Suppressor macrophage (primary cell): ENCODE results near the gene NPRL2.
A peak's percentile ranks its signal among the peaks of the same experiment; 100 is the strongest.

Experiments used
- DNase-seq, 4 experiments: peaks; one replicate each; pipeline ENCODE4 v3.0.0-alpha.2; 2020 to 2022

Gene NPRL2

GRCh38 chr3:50303013-50303815 is 47.4 kb downstream of the NPRL2 start, which contains the start of gene HYAL1:
TSS of gene HYAL1 (minus strand) at chr3:50303574. CDS start at chr3:50302956, 618 bp downstream.
- DNase-seq = peak in 1 of 4 experiments; percentile 26

GRCh38 chr3:50302095-50303012 is 48.2 kb downstream of the NPRL2 start:
- DNase-seq = no peak

GRCh38 chr3:50300681-50301254 is 49.8 kb downstream of the NPRL2 start:
- no peak for DNase-seq

- DNase-seq = peak; percentile 88 to 94 (median 91)
Observed at GRCh38 chr3:50299929-50300680, 50.5 kb downstream of the NPRL2 start.

- DNase-seq = no peak
Observed at GRCh38 chr3:50299638-50299928, 51.0 kb downstream of the NPRL2 start.

- DNase-seq = peak; percentile 99 to 100 (median 100)
Observed at GRCh38 chr3:50298836-50299637, 51.5 kb downstream of the NPRL2 start, which contains the start of the genes HYAL3 and NAA80. TSS of gene HYAL3 (minus strand) at chr3:50299405. CDS start at chr3:50295602, 3,803 bp downstream. TSS of gene NAA80 (minus strand) at chr3:50299405. CDS start at chr3:50297463, 1,942 bp downstream.

GRCh38 chr3:50297896-50298725 is 52.5 kb downstream of the NPRL2 start:
- peak in 2 of 4 experiments; percentile 35 to 48 for DNase-seq

DNA sequence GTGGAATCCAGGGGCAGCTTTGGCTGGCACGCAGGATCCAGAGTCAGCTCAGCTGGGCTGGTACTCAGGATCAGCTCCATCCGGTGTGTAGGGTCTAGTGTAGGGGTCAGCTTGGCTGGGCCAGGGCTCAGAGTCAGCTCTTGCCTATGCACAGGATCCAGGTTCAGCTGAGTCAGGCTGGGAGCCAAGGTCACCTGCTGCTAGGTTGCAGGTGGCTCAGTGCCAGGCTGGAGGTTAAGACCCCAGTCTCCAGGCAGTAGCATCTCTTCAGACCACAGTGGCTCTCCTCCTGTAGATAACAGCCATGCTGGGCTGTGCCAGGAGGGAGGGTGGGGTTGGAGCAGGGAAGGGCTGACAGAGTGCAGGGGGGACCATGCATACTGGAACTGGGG is 53.2 kb downstream of the NPRL2 start:
- DNase-seq = no peak
